Adrenal gland (tissue), 5 donors: ENCODE data around the gene ANTXR2.

Experiments
- CTCF ChIP-seq, 6 experiments: fragments of 450-650 bp in 4 of 6; fragments of 200-600 bp in 2 of 6; sonication (generic) in 1 of 6; IDR thresholded peaks; 1 replicate in 5 of 6; 2 replicates in 1 of 6; pipeline versions ENCODE4 v1.5.1 to v1.8.0; 2016 to 2021; ENCODE audit warnings: antibody characterized with exemption in 6 of 6, mild to moderate bottlenecking in 2 of 6, moderate library complexity in 1 of 6
- POLR2A ChIP-seq, 2 donors: fragments of 450-650 bp; IDR thresholded peaks; one replicate each; pipeline ENCODE4 v1.6.1; 2017; ENCODE audit warnings: antibody characterized with exemption in 2 of 2, mild to moderate bottlenecking in 2 of 2, moderate library complexity in 1 of 2
- donor health status: DM: no; HTN: no; CAD: no.

GRCh38 chr4:79886557-79886956 lies 186.5 kb downstream of the ANTXR2 start:
- no peak for TF ChIP-seq CTCF (IDR thresholded peaks at IDR 0.05)
- TF ChIP-seq POLR2A (IDR thresholded peaks at IDR 0.05): no peak
